Astrocyte (in vitro differentiated cells and primary cell): Measurements from ENCODE around the gene POU2F1. TPM values are rescaled to one million over a fixed set of nuclear protein-coding genes. Genes with fewer than 3 reads are reported as not detected.

Experiments
- DNase-seq: peaks from one replicate; pipeline ENCODE4 v3.0.0-alpha.2; 2010; ENCODE audit warnings: low read depth
- FAIRE-seq: peaks from 2 replicates; lab custom pipeline; 2011; peaks lifted over from hg19 to GRCh38; lab: Jason Lieb, UNC
- H2AFZ ChIP-seq: 2 replicates; pipeline ENCODE4 v1.6.0; 2012; ENCODE audit warnings: low read depth, low read length, inconsistent platforms
- H3K27ac ChIP-seq: 2 replicates; pipeline ENCODE4 v1.5.1; 2011; ENCODE audit warnings: low read depth, low read length, inconsistent platforms
- H3K27me3 ChIP-seq: 2 replicates; pipeline ENCODE4 v1.6.0; 2011; ENCODE audit warnings: low read length, inconsistent platforms; ENCODE audit not compliant: insufficient read depth
- H3K36me3 ChIP-seq: 2 replicates; pipeline ENCODE4 v1.5.1; 2011; ENCODE audit warnings: low read length, inconsistent platforms; ENCODE audit not compliant: insufficient read depth
- H3K4me1 ChIP-seq: 2 replicates; pipeline ENCODE4 v1.5.1; 2011; ENCODE audit warnings: low read length, inconsistent platforms; ENCODE audit not compliant: insufficient read depth
- H3K4me2 ChIP-seq: 2 replicates; pipeline ENCODE4 v1.6.0; 2012; ENCODE audit warnings: low read length, inconsistent platforms
- H3K4me3 ChIP-seq: 2 replicates; pipeline ENCODE4 v1.5.1; 2011; ENCODE audit warnings: low read depth, mild to moderate bottlenecking, low read length, inconsistent platforms; ENCODE audit not compliant: insufficient read depth
- H3K79me2 ChIP-seq: 2 replicates; pipeline ENCODE4 v1.6.0; 2012; ENCODE audit warnings: mild to moderate bottlenecking, low read length, inconsistent platforms; ENCODE audit not compliant: insufficient read depth
- H3K9ac ChIP-seq: 2 replicates; pipeline ENCODE4 v1.6.0; 2012; ENCODE audit warnings: mild to moderate bottlenecking, low read length, inconsistent platforms
- H3K9me3 ChIP-seq: 2 replicates; pipeline ENCODE4 v1.5.1; 2012; ENCODE audit warnings: low read depth, mild to moderate bottlenecking, low read length, inconsistent platforms; ENCODE audit not compliant: insufficient read depth
- H4K20me1 ChIP-seq: 2 replicates; pipeline ENCODE4 v1.6.0; 2012; ENCODE audit warnings: low read length, inconsistent platforms; ENCODE audit not compliant: insufficient read depth
- H3K27ac Mint-ChIP-seq: one replicate; pipeline ENCODE4 v1.8.0; 2021; ENCODE audit warnings: mild to moderate bottlenecking, mixed read lengths; ENCODE audit not compliant: unreplicated experiment
- H3K27me3 Mint-ChIP-seq: one replicate; pipeline ENCODE4 v1.8.0; 2021; ENCODE audit warnings: low read depth, mixed read lengths; ENCODE audit not compliant: unreplicated experiment
- H3K36me3 Mint-ChIP-seq: one replicate; pipeline ENCODE4 v1.8.0; 2021; ENCODE audit warnings: low read depth, mixed read lengths; ENCODE audit not compliant: unreplicated experiment
- H3K4me1 Mint-ChIP-seq: one replicate; pipeline ENCODE4 v1.8.0; 2021; ENCODE audit warnings: low read depth, mixed read lengths; ENCODE audit not compliant: unreplicated experiment
- H3K4me3 Mint-ChIP-seq: one replicate; pipeline ENCODE4 v1.8.0; 2021; ENCODE audit warnings: mild to moderate bottlenecking, moderate library complexity, mixed read lengths; ENCODE audit not compliant: unreplicated experiment
- H3K9me3 Mint-ChIP-seq: one replicate; pipeline ENCODE4 v1.8.0; 2021; ENCODE audit warnings: mild to moderate bottlenecking, mixed read lengths; ENCODE audit not compliant: unreplicated experiment
- CTCF ChIP-seq: IDR thresholded peaks from 2 replicates; pipeline ENCODE4 v1.5.1; 2011; ENCODE audit warnings: low read depth, mild to moderate bottlenecking, inconsistent platforms, low read length, moderate library complexity; ENCODE audit not compliant: insufficient read depth
- EZH2 ChIP-seq: IDR thresholded peaks from 2 replicates; pipeline ENCODE4 v1.6.1; 2012; ENCODE audit warnings: mild to moderate bottlenecking, low read length, inconsistent platforms; ENCODE audit not compliant: insufficient read depth
- total RNA-seq: library from RNA; stranded (reverse); gene quantifications from 2 replicates; pipeline ENCODE4 v1.2.1, GENCODE V29; 2021

POU2F1 gene
- total RNA-seq, 1 donor from 2014 or later, result 21.7 TPM

- Histone ChIP-seq H3K79me2 (peaks cover 42% of the 10 kb centered on the region), H3K27ac (peak overlapping the region; percentile 67), H3K4me1 (peaks cover 8% of the 10 kb centered on the region), H3K36me3 (no peaks in the 10 kb centered on the region), H3K4me3 (peak overlapping the region; percentile 66), H3K27me3 (no peaks in the 10 kb centered on the region), H3K9ac (peak overlapping the region; percentile 82), H4K20me1 (peaks cover 22% of the 10 kb centered on the region), H3K4me2 (peak overlapping the region; percentile 87), H2AFZ (peak overlapping the region; percentile 64), H3K9me3 (no peaks in the 10 kb centered on the region)
- FAIRE-seq, result no peak
- Mint-ChIP-seq H3K36me3 (no peaks in the 10 kb centered on the region), H3K4me3 (peak overlapping the region; percentile 95), H3K4me1 (peaks cover 18% of the 10 kb centered on the region), H3K27me3 (no peaks in the 10 kb centered on the region), H3K9me3 (no peaks in the 10 kb centered on the region), H3K27ac (no peak overlapping the region)
- DNase-seq, result no peak
- TF ChIP-seq EZH2, result no peak
- TF ChIP-seq CTCF, result no peak
Observed at GRCh38 chr1:167221126-167221737, 546 bp downstream of the POU2F1 start.

GRCh38 chr1:167221738-167222610 is 1.3 kb downstream of the POU2F1 start:
- Mint-ChIP-seq H3K4me1 (peaks cover 23% of the 10 kb centered on the region), H3K4me3 (peak overlapping the region; percentile 96), H3K27me3 (no peaks in the 10 kb centered on the region), H3K36me3 (no peaks in the 10 kb centered on the region), H3K27ac (peak overlapping the region; percentile 99), H3K9me3 (no peaks in the 10 kb centered on the region)
- Histone ChIP-seq H3K27me3 (no peaks in the 10 kb centered on the region), H3K79me2 (peaks cover 50% of the 10 kb centered on the region), H3K9me3 (no peaks in the 10 kb centered on the region), H2AFZ (peak overlapping the region; percentile 75), H3K4me1 (peaks cover 8% of the 10 kb centered on the region), H3K9ac (peak overlapping the region; percentile 82), H3K27ac (peak overlapping the region; percentile 60), H4K20me1 (peaks cover 27% of the 10 kb centered on the region), H3K36me3 (no peaks in the 10 kb centered on the region), H3K4me3 (peak overlapping the region; percentile 64), H3K4me2 (peak overlapping the region; percentile 87)
- FAIRE-seq, result no peak
- TF ChIP-seq CTCF (no peak), EZH2 (no peak)
- peak; percentile 52 for DNase-seq
